Measurements from ENCODE around the gene ICA1.
A peak's percentile ranks its signal among the peaks of the same experiment; 100 is the strongest.
"Not testable (repeated sequence)": the region's sequence is repeated elsewhere in the genome, so short reads cannot be mapped to it uniquely, and the experiment has no call there.

The ICA1 gene

GRCh38 chr7:8261711-8262695 is at the start of gene ICA1:
TSS of gene ICA1 (minus strand) at chr7:8262167. CDS start at chr7:8235926, 26,241 bp downstream.
- DNase-seq (ENCODE audit: low spot score) = peak; percentile 82

- no peak for DNase-seq (ENCODE audit: low spot score)
Measured at GRCh38 chr7:8310876-8311275, 48.9 kb upstream of the ICA1 start.

GRCh38 chr7:8305625-8306388 is 43.8 kb upstream of the ICA1 start:
- no peak for DNase-seq (ENCODE audit: low spot score)

- DNase-seq (ENCODE audit: low spot score) = no peak
Measured at GRCh38 chr7:8305104-8305503, 43.1 kb upstream of the ICA1 start.

- no peak for DNase-seq (ENCODE audit: low spot score)
Measured at GRCh38 chr7:8303904-8304528, 42.0 kb upstream of the ICA1 start.

- DNase-seq (ENCODE audit: low spot score) = not testable (repeated sequence)
Measured at GRCh38 chr7:8297023-8297422, 35.1 kb upstream of the ICA1 start.

- no peak for DNase-seq (ENCODE audit: low spot score)
Measured at GRCh38 chr7:8296362-8296659, 34.3 kb upstream of the ICA1 start.

- DNase-seq (ENCODE audit: low spot score) = peak; percentile 86
Measured at GRCh38 chr7:8295638-8296361, 33.8 kb upstream of the ICA1 start.

GRCh38 chr7:8291397-8292141 is 29.6 kb upstream of the ICA1 start:
- DNase-seq (ENCODE audit: low spot score) = no peak

- DNase-seq (ENCODE audit: low spot score) = no peak
Measured at GRCh38 chr7:8290645-8291308, 28.8 kb upstream of the ICA1 start.

GRCh38 chr7:8286118-8286517 is 24.2 kb upstream of the ICA1 start:
- DNase-seq (ENCODE audit: low spot score) = no peak

- no peak for DNase-seq (ENCODE audit: low spot score)
Measured at GRCh38 chr7:8285155-8285554, 23.2 kb upstream of the ICA1 start.

GRCh38 chr7:8284606-8285005 is 22.6 kb upstream of the ICA1 start:
- no peak for DNase-seq (ENCODE audit: low spot score)

GRCh38 chr7:8283968-8284367 is 22.0 kb upstream of the ICA1 start:
- no peak for DNase-seq (ENCODE audit: low spot score)

- no peak for DNase-seq (ENCODE audit: low spot score)
Measured at GRCh38 chr7:8282871-8283270, 20.9 kb upstream of the ICA1 start.

GRCh38 chr7:8282162-8282561 is 20.2 kb upstream of the ICA1 start:
- DNase-seq (ENCODE audit: low spot score) = no peak

- no peak for DNase-seq (ENCODE audit: low spot score)
Measured at GRCh38 chr7:8278183-8278582, 16.2 kb upstream of the ICA1 start.

- peak; percentile 61 for DNase-seq (ENCODE audit: low spot score)
Measured at GRCh38 chr7:8277394-8277982, 15.5 kb upstream of the ICA1 start.

GRCh38 chr7:8274589-8274988 is 12.6 kb upstream of the ICA1 start:
- DNase-seq (ENCODE audit: low spot score) = no peak

GRCh38 chr7:8271960-8272359 is 10.0 kb upstream of the ICA1 start:
- DNase-seq (ENCODE audit: low spot score) = no peak

Measured in iPS-NIHi11 (cell line).